ENCODE data around the gene BACE2.

The BACE2 gene

GRCh38 chr21:41183575-41183974 is 15.6 kb downstream of the BACE2 start:
- no peak overlapping the region for H3K27ac ChIP-seq
- no peaks in the 10 kb centered on the region for H3K27me3 ChIP-seq
- no peaks in the 10 kb centered on the region for H3K4me1 ChIP-seq (ENCODE audit: control insufficient read depth in 1 of 2, insufficient read depth in 1 of 2, low read depth in 1 of 2, low read length in 1 of 2)
- no peaks in the 10 kb centered on the region for H3K9me3 ChIP-seq
- no peaks in the 10 kb centered on the region for H3K36me3 ChIP-seq
- TF ChIP-seq, protein P1, sequence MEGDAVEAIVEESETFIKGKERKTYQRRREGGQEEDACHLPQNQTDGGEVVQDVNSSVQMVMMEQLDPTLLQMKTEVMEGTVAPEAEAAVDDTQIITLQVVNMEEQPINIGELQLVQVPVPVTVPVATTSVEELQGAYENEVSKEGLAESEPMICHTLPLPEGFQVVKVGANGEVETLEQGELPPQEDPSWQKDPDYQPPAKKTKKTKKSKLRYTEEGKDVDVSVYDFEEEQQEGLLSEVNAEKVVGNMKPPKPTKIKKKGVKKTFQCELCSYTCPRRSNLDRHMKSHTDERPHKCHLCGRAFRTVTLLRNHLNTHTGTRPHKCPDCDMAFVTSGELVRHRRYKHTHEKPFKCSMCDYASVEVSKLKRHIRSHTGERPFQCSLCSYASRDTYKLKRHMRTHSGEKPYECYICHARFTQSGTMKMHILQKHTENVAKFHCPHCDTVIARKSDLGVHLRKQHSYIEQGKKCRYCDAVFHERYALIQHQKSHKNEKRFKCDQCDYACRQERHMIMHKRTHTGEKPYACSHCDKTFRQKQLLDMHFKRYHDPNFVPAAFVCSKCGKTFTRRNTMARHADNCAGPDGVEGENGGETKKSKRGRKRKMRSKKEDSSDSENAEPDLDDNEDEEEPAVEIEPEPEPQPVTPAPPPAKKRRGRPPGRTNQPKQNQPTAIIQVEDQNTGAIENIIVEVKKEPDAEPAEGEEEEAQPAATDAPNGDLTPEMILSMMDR (IDR thresholded peaks at IDR 0.05), result no peak
- no peak overlapping the region for H3K4me3 ChIP-seq (ENCODE audit: low read depth in 1 of 2, low read length in 1 of 2)

GRCh38 chr21:41185802-41186201 is 17.8 kb downstream of the BACE2 start:
- no peak overlapping the region for H3K27ac ChIP-seq
- H3K4me3 ChIP-seq (ENCODE audit: low read depth in 1 of 2, low read length in 1 of 2), result no peak overlapping the region
- TF ChIP-seq, protein P1 (IDR thresholded peaks at IDR 0.05), result no peak
- no peaks in the 10 kb centered on the region for H3K9me3 ChIP-seq
- no peaks in the 10 kb centered on the region for H3K27me3 ChIP-seq
- no peaks in the 10 kb centered on the region for H3K36me3 ChIP-seq
- no peaks in the 10 kb centered on the region for H3K4me1 ChIP-seq (ENCODE audit: control insufficient read depth in 1 of 2, insufficient read depth in 1 of 2, low read depth in 1 of 2, low read length in 1 of 2)

- H3K9me3 ChIP-seq, result no peaks in the 10 kb centered on the region
- no peak overlapping the region for H3K27ac ChIP-seq
- H3K4me3 ChIP-seq (ENCODE audit: low read depth in 1 of 2, low read length in 1 of 2), result no peak overlapping the region
- no peaks in the 10 kb centered on the region for H3K36me3 ChIP-seq
- TF ChIP-seq, protein P1 (IDR thresholded peaks at IDR 0.05), result no peak
- no peaks in the 10 kb centered on the region for H3K4me1 ChIP-seq (ENCODE audit: control insufficient read depth in 1 of 2, insufficient read depth in 1 of 2, low read depth in 1 of 2, low read length in 1 of 2)
- H3K27me3 ChIP-seq, result no peaks in the 10 kb centered on the region
Measured at GRCh38 chr21:41186755-41187536, 19.0 kb downstream of the BACE2 start.

DNA sequence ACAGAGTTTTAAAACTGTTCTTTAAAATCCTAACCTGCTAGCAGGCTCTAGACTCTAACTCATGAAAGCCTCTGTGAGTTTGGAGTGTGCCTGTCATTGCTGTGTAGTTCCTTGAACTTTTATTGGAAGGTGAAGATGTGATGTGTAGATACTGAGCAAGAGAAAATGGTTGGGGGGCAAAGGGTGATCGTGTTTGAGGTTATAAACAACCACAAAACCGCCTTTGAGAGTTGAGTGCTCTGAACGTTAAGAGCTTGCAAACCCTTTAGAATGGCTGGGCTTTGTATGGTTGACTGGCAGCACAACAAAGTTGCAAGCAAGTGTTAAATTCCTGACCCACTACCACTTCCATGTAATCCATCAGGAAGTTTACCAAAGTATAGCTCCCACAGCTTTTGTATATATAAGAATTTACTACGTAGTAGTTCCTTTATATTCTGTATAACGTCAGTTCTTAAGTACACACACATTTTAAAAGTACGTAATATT is 19.6 kb downstream of the BACE2 start:
- no peaks in the 10 kb centered on the region for H3K9me3 ChIP-seq
- H3K4me3 ChIP-seq (ENCODE audit: low read depth in 1 of 2, low read length in 1 of 2), result no peak overlapping the region
- no peaks in the 10 kb centered on the region for H3K36me3 ChIP-seq
- H3K27me3 ChIP-seq, result no peaks in the 10 kb centered on the region
- H3K27ac ChIP-seq, result no peak overlapping the region
- TF ChIP-seq, protein P1 (IDR thresholded peaks at IDR 0.05), result no peak
- H3K4me1 ChIP-seq (ENCODE audit: control insufficient read depth in 1 of 2, insufficient read depth in 1 of 2, low read depth in 1 of 2, low read length in 1 of 2), result no peaks in the 10 kb centered on the region

GRCh38 chr21:41188486-41189149 is 20.7 kb downstream of the BACE2 start:
- Histone ChIP-seq H3K27ac (no peak overlapping the region), H3K4me1 (ENCODE audit: control insufficient read depth in 1 of 2, insufficient read depth in 1 of 2, low read depth in 1 of 2, low read length in 1 of 2) (no peaks in the 10 kb centered on the region), H3K27me3 (no peaks in the 10 kb centered on the region), H3K9me3 (no peaks in the 10 kb centered on the region), H3K36me3 (no peaks in the 10 kb centered on the region), H3K4me3 (ENCODE audit: low read depth in 1 of 2, low read length in 1 of 2) (no peak overlapping the region)
- TF ChIP-seq, protein P1 (IDR thresholded peaks at IDR 0.05), result no peak
